D341Med (cell line): Measurements from ENCODE around the gene JOSD1.

Source experiments
- DNase-seq: peaks from one replicate; pipeline ENCODE4 v3.0.0; 2012; ENCODE audit warnings: low spot score

JOSD1 gene

DNA sequence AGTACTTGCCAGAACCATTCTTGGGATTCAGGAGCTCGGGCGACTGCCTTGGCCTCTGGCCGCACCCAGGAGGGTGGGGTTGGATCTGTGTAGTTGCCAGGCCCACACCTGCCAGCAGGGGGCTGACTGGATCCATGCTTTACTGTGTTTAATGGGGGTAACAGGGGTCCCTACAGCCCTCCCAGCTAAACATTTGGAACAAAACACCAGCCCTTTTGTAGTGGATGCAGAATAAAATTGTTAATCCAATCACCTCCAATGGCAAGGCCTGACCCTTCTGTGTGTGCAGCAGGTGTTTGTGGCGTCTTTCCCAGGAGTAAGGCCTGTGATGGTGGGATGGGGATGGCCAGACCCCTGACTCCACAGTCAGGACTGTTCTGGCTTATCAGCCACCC, 32.6 kb upstream of the JOSD1 start:
- DNase-seq: peak; percentile 86

DNA sequence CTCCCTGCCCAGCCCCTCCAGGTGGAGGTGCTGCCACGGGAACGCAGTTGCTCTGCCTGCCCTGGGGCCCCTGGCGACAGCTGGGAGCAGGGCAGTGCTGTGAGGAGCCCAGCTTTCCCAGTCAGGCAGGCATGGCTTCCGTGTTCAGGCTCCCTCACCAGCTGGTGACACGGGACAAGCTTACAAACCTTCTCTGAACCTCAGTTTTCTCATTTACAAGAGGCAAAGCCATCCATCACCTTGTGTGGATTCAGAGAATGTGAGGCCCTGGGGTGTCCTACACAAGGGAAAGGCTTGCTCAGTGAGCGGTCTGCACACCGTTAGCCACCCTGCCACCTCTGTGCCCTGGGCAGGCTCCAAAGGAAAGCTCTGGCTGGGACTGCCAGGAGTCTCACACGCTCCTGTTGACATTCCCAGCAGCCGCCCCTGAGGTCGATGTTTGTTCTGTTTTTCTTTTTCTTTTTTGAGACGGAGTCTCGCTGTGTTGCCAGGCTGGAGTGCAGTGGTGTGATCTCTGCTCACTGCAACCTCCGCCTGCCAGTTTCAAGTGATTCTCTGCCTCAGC, 31.6 kb upstream of the JOSD1 start:
- no peak for DNase-seq

DNA sequence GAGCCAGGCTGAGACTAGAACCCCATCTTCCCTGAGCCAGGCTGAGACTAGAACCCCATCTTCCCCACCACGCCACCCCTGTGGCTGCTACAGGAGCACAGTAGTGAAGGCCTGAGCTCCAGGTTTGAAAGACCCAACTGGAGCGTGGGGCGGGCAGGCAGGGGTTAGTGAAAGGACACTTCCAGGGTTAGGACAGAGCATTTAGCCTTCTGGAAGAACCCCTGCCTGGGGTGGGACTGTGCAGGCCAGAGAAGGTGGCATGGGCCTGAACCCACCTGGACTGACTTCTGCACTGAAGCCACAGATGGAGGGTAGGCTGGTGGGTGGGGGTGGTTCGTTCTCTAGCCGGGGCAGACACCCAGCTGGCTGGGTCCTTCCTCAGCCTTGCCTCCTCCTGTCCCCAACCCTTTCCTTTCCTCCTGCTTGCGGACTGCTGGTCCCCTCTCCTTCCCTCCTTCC, 31.0 kb upstream of the JOSD1 start:
- no peak for DNase-seq

DNA sequence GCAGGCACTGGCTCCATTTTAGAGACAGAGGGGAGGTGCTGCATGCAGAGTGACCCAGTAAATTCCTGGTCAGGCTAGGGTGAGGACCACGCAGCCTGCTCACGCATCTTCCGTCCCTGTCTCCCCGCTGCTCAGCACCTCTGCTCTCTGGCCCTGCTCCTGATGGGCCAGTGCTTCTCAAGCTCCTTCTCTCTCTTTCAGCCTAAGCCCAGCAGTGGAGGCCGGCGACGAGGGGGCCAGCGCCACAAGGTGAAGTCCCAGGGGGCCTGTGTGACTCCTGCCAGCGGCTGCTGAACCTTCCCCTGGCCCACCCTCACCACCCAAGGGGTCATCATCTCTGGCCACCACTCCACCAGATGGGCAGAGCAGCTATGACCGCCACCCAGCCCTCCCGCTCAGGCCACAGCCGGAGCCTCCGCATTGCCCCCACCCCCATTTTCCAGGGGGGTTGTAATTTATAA, 29.7 kb upstream of the JOSD1 start:
- no peak for DNase-seq

DNA sequence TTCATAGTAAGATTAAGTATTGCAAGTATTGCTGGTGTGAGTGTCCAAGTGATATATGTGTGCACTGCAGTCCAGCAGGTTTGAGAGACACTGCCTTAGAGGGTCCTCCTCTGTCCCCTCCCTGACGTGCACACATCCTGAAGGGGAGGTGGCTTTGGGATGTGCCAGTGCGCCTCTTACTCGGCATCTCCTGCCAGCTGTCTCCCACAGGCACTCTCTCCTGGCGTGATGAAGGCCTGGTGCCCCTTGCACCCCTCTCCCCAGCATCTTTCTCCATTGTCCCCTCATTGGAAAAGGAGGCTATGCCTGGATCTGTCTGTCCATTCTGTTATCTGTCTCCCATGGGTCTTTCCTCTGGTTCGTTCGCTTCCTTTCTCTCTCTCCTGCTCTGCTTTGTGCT, 29.2 kb upstream of the JOSD1 start:
- DNase-seq: no peak

DNA sequence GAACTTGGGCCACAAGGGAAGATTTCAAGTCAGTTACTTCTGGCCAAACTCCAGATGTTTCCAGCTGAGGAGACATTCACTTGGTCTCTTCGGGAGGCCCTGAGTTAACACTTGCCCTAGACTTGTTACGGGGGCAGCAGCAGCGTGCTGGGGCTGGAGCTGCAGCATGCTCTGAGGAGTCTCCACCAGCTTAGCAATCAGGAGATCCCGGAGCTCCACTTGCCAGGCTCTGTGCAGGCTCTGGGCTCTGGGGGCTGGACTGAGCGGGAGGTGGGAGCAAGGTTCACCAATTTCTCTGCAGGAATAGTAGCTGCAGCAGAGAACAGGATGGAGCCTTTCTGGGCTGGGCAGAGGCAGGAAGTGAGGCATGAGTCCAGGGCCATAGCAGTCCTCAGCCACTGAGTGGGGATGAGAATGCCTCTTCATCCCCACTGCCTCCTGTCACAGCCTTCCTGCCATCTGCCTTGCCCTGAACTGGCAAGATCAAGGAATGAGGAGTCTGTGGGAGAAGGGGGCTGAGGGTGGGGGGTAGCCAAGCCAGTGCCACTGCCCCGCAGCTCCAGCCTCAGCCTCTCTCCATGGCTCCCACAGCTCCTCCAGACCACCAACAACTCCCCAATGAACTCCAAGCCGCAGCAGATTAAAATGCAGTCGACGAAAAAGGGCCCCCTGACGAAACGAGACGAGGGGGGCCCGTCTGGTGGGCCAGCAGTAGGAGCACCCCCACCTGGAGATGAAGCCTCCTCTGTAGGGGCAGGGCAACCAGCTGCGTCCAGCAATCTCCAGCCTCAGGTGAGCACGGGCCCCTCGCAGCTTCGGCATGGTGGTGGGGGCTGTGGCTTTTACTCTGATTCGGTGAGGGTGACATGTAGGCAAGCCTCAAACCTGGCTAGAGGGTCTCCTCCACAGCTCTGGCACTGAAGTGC, 28.4 kb upstream of the JOSD1 start:
- no peak for DNase-seq

DNA sequence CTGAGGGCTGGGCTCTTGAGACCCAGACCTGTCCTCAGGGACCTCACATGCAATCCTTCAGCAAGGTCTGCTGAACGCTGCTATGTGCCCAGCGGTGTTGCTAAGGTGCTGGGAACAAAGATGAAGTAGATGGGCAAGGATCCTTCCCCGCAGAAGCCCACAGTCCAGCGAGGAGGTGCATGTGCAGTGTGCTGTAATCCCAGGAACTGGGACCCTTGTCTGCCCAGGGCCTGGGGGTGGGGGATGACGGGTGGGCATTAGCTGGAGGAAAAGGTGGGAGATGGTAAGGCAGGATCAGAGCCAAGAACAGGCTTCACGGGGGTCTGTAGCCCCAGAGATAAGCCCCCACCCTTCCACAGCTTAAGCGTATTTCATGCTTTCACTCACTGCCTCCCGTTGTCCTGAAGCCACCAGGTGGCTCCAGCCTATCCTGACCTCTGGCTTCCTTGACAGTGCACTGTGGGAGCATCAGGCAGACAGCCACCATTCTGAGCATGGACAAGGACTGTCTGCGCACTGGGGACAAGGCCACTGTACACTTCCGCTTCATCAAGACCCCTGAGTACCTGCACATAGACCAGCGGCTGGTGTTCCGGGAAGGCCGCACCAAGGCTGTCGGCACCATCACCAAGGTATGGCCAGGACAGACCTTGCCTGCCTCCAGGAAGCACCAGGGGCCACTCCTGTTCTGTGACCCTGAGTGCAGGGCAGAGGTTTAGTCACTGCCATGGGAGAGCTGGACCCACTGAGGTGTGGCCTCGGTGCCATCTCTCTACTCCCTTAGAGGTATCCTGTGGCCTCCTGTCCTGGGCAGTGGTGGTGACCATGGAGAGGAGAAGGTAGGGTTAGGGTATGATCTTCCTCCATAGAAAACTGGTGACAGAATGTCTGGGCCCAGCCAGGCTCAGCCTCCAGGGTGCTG, 27.0 kb upstream of the JOSD1 start:
- DNase-seq: no peak

DNA sequence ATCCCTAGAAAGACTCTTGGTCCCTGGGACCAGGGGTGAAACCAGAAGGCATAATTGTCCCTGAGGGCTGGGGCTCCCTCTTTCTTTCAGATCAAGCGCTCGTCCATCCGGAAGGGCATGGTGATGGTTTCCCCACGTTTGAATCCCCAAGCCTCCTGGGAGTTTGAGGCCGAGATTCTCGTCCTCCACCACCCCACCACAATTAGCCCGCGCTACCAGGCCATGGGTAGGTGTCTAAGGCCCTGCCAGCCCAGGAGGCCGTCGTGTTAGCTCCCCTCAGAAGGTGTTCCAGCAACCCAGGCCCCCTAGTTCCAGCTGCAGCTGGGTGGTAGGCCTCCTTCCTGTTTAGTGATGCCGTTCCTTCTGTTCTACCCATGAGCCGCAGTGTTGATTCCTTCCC, 26.4 kb upstream of the JOSD1 start:
- DNase-seq: no peak

DNA sequence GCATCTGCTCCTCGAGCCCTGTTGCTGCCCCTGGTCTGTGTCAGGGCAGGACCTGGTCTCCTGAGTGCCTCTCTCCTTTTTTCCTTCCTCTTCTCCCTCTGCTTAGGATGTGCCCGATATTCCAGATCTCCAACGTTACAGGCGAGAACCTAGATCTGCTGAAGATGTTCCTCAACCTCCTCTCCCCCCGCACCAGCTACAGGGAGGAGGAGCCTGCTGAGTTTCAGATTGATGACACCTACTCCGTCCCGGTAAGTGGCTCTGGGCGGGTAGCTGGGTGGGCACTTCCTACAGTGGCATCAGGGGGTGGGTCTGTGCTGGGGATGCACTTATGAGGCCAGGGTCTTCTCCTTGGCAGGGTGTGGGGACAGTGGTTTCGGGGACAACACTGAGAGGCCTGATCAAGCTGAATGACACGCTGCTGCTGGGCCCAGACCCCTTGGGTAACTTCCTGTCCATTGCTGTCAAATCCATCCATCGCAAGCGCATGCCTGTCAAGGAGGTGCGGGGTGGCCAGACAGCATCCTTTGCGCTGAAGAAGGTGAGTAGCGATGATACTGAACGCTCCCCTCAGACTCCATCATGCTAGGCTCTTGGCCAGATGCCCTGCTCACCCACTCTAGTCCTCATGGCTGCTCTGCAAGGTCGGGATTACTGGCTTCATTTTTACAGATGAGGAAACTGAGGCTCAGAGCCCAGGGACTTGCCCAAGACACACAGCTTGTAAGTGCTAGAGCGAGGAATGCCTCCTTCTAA, 25.3 kb upstream of the JOSD1 start:
- DNase-seq: no peak

DNA sequence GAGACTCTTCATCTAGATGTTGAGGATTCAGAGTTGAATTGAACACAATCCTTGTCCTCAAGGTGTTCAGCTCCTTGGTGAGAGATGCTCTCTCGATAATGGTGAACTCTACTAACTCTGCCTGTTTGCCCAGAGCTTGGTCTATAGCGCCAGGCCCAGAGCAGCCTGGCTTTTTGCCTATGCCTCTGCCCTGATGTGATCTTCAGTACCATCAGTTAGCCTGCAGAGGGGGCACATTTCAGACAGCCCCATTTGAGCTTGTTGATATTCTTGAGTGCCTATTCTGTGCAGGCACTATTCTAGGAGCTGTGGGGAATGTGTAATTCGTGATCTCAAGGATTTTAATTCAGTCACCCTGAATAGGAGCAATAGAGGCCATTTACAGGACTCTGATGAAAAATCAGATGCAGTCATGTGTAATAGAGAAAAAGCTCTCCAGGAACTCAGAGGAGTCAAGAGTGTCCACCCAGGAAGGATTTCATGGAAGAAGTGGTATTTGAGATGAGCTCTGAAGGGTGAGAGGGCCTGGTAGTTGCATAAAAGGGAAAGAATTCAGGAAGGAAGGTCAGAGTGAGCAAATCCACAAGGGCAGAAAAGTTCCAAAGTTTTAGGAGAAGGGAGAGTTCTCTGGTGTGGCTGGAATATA, 24.3 kb upstream of the JOSD1 start:
- DNase-seq: peak; percentile 80

DNA sequence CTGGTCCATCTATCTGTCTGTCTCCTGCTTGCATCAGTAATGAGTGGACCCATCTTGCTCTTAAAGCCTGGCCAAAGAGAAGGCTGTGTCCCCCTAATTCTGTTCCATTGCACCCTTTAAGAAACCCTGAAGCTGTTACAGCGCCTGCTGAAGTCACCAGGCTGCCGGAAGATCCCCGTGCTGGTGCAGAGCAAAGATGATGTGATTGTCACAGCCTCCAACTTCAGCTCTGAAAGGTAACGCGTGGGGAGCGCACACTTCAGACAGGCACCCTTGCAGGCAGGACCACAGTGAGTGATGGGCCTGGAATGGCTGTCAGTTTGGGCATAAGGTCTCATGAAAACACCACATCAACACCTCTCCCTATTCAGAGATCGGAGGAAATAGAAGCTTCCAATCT, 23.4 kb upstream of the JOSD1 start:
- DNase-seq: no peak

DNA sequence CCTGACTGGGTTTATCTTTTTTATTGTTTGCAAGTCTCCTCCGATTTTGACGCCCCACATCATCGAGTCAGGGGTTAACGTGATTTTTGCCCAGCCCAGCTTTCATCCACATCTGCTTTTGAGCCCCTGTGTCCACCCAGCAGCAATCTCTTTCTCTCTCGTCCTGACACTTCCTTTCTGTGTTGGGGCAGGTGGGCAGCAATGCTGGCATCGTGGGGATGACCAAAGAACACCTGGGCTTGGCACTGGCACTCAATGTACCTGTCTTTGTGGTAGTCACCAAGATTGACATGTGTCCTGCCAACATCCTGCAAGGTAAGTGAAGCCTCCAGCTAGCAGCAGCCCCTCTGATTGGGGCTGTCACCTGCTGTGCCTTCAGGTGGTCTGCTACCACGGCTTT, 20.8 kb upstream of the JOSD1 start:
- DNase-seq: no peak

DNA sequence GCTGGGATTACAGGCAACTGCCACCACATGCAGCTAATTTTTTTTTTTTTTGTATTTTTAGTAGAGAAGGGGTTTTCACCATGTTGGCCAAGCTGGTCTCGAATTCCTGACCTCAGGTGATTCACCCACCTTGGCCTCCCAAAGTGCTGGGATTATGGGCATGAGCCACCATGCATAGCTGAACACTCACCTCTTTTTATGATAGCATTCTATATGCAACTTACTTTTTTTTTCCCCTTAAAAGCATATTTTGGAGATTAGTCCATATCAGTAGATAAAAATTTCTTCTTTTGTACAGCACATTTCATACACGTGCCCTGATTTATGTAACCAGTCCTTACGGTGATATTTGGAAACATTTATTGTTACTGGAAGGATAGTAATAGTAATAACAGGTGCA, 19.6 kb upstream of the JOSD1 start:
- DNase-seq: no peak

DNA sequence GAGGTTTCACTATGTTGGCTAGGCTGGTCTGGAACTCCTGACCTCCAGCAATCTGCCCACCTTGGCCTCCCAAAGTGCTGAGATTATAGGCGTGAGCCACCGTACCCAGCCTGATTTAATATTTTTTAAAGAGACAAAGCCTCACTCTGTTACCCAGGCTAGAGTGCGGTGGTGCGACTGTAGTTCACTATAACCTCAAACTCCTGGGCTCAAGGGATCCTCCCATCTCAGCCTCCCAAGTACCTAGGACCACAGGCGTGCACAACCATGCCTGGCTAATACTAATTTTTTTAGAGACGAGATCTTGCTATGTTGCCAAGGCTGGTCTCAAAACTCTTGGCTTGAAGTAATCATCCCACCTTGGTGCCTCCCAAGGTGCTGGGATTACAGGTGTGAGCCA, 18.5 kb upstream of the JOSD1 start:
- no peak for DNase-seq

DNA sequence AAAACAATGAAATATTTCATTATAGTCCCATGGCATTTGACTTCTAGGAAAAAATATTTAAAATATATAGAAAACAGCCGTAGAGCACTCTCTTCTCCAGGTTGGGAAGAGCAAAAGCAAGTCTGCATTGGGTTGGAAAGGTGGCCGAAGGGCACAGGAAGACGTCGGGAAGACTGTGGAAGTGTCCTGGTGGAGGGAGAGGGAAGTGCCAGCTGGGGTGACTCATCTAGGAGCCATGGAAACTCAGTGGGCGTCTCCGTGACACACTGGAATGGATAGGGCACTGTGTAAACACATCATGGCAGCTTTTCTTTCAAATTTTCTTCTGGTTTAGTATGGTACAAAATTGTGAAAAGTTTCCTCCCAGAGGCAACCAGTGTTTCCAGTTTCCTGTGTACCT, 17.7 kb upstream of the JOSD1 start:
- DNase-seq: peak; percentile 71

DNA sequence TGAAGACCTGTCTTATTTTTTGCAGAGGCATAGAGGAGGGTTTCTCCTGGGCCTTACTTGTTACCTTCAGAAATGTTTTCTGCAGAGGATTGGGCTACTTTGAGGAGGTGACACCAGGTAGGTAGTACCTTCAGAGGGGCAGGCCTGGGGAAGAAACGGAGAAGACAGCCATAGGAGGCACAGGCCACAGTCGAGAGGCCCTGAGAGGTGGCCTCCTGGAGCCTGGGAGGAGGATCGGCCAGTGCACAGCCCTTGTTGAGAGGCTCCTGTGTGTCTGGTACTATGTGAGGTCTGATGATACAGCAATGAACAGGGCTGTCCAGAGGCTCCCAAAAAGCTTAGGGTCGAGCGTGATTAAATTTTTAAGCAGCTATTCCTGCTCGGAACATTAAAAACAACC, 16.5 kb upstream of the JOSD1 start:
- no peak for DNase-seq

DNA sequence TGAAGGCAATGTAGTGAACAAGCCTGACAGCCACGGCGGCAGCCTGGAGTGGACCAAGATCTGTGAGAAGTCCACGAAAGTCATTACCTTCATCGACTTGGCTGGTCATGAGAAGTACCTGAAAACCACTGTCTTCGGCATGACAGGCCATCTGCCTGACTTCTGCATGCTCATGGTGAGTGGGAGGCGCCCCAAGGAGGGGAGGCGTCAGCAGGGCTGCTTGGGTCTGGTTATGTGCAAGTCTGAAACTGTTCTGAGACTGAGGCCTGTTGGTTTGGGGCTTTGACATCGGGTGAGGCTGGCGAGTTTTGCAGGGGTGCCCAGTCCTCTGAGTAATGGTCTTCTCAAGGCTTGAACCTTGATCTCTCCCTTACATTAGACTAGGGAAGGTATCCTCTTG, 16.1 kb upstream of the JOSD1 start:
- DNase-seq: no peak

DNA sequence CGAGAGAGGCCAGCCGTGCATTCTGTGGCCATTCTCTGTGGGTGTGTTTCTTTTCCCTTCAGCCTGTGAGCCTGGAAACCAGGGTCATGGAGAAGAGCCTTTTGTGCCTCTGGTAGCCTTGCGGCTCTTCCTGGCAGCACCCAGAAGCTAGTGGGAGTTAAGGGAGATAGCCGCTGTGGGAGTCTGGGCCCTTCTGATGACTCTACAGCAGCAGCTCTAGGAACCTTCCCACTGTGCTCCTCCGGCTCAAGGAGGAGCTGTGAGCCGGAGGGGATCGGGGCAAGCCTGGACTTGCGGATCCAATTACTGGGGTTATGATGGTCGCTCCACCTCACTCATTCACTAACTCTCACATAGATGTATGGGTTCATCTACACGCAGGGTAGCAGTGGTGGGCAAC, 15.5 kb upstream of the JOSD1 start:
- no peak for DNase-seq

DNA sequence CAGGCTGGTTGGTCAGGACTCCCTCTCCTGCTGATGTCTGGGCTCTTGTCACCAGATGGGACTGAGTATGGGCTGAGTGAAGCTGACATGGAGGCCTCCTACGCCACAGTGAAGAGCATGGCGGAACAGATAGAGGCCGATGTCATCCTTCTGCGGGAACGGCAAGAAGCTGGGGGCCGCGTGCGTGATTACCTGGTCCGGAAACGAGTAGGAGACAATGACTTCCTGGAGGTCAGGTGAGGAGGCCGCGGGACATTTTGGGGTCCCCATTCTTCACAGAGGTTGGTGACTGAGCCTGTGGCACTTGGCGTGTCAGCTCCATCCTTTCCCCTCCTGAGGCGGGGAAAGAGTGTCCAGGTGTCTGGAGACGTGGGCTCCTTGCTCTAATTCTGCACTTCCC, 15.1 kb upstream of the JOSD1 start:
- DNase-seq: no peak

DNA sequence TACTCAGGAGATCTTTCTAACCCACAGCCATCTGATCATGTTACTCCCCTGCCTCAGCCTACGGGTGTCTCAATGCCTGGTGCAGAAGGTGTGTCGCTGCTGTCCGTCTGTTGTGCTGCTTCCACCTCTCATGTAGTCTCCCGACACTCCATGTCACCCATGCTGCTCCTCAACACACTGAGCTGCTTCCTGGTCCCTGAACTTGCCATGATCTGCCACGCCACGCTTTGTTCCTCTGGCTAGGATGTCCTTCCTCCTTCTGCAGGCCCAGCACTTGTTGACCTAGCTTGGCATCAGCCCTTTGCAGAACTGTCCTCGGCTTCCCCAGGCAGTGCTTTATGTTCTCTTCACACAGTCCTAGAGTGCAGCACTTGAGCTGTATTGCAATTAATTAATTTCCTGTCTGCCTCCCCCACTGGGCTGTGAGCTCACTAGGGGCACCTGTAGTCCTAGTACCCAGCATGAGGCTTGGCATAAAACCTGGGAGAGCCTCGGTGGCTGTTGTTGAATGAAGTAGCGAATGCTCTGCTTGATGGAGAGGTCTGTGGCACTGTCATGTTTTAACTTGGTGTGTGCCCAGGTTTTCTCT, 14.5 kb upstream of the JOSD1 start:
- DNase-seq: no peak

DNA sequence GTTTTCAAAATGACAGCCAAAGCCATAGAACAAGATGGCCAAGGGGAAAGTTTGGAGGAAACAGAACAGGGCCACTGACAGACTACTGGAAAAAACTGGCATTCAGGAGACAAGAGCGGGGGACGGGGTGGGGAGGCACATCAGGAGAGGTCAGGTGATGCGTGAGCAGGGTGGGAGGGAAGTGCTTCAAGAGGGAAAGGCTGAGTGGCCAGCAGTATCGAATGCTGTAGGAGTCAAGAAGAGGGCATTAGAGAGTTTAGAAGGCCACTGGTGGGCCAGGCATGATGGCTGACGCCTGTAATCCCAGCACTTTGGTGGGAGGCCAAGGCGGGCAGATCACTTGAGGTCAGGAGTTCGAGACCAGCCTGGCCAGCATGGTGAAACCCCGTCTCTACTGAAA, 13.2 kb upstream of the JOSD1 start:
- DNase-seq: no peak
